Calu3 (cell line): ENCODE data around the gene ALAS2. TPM values are rescaled to one million over a fixed set of nuclear protein-coding genes. Genes with fewer than 3 reads are reported as not detected.
A peak's percentile ranks its signal among the peaks of the same experiment; 100 is the strongest.
"Not testable (repeated sequence)": the region's sequence is repeated elsewhere in the genome, so short reads cannot be mapped to it uniquely, and the experiment has no call there.

Experiments
- BruUV-seq: library from RNA; stranded (reverse); fragments of 400-500 nt; replicated peaks from 2 replicates; lab custom pipeline; 2021; lab: Mats Ljungman, UMichigan
- CTCF ChIA-PET: fragments of 300-600 bp; sonication (Branson Sonifier 250); formaldehyde crosslinking; loops from one replicate; lab custom pipeline; 2022; ENCODE audit warnings: antibody characterized with exemption; lab: Charles Lee
- DNase-seq: peaks from one replicate; pipeline ENCODE4 v3.0.0; 2022
- H3K27ac Mint-ChIP-seq: one replicate; pipeline ENCODE4 v1.8.0; 2022; ENCODE audit warnings: mixed read lengths; ENCODE audit not compliant: unreplicated experiment
- H3K27me3 Mint-ChIP-seq: one replicate; pipeline ENCODE4 v1.8.0; 2022; ENCODE audit warnings: mixed read lengths; ENCODE audit not compliant: unreplicated experiment
- H3K36me3 Mint-ChIP-seq: one replicate; pipeline ENCODE4 v1.8.0; 2022; ENCODE audit warnings: mild to moderate bottlenecking, moderate library complexity, mixed read lengths; ENCODE audit not compliant: insufficient read depth, unreplicated experiment
- H3K4me1 Mint-ChIP-seq: one replicate; pipeline ENCODE4 v1.8.0; 2022; ENCODE audit warnings: mild to moderate bottlenecking, low read depth, mixed read lengths; ENCODE audit not compliant: unreplicated experiment
- H3K4me3 Mint-ChIP-seq: one replicate; pipeline ENCODE4 v1.8.0; 2022; ENCODE audit warnings: mild to moderate bottlenecking, low read depth, moderate library complexity, mixed read lengths; ENCODE audit not compliant: unreplicated experiment
- H3K9me3 Mint-ChIP-seq: one replicate; pipeline ENCODE4 v1.8.0; 2022; ENCODE audit warnings: low read depth, mixed read lengths; ENCODE audit not compliant: unreplicated experiment
- intact Hi-C: fragments of 100-400 bp; cut with micrococcal nuclease; formaldehyde crosslinking; loops from one replicate; pipeline ENCODE4 v1.10.0; 2022; ENCODE audit not compliant: unreplicated experiment
- total RNA-seq: library from RNA; stranded (reverse); gene quantifications from 2 replicates; pipeline ENCODE4 v1.2.3, GENCODE V29; 2022
- TF ChIP-seq, protein P1 (sequence below): fragments of 200-600 bp; IDR thresholded peaks from one replicate; pipeline ENCODE4 v1.8.0; 2022; ENCODE audit warnings: antibody characterized with exemption; ENCODE audit not compliant: unreplicated experiment

Gene ALAS2
- total RNA-seq, 1 experiment from 2014 or later, result not detected

DNA sequence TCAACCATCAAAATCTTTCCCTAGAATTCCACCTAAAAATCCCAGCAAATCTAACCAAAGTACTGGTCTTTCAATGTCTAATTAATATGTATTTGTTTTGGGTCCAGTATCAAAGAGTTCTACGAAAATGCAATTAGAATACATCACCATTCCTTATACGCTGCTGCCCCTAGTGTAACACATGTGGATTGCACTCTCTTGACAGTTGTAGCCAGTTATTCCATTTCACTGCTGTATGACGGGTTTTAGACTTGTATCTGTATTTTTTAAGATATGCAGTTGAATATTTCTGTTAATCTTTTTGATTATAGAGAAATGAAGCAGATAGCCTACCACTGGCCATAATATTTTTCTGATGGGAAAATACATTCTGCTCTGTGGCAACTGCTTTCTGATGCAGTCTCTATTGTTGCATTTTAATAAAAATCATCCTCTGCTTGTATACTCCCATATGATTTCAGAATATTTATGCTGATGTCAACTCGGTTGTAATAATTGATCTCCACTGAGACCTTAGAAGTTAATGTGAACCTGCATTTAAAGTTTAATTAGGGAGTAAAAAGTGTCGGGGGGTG is 27.0 kb upstream of the ALAS2 start:
- CTCF ChIA-PET, result interaction anchor here (1.0 to 1.2 kb wide), 3 partner anchors 57 to 418 kb away, joined by 3 to 4 read pairs (median 4); partner anchors contain the start of gene APEX2

DNA sequence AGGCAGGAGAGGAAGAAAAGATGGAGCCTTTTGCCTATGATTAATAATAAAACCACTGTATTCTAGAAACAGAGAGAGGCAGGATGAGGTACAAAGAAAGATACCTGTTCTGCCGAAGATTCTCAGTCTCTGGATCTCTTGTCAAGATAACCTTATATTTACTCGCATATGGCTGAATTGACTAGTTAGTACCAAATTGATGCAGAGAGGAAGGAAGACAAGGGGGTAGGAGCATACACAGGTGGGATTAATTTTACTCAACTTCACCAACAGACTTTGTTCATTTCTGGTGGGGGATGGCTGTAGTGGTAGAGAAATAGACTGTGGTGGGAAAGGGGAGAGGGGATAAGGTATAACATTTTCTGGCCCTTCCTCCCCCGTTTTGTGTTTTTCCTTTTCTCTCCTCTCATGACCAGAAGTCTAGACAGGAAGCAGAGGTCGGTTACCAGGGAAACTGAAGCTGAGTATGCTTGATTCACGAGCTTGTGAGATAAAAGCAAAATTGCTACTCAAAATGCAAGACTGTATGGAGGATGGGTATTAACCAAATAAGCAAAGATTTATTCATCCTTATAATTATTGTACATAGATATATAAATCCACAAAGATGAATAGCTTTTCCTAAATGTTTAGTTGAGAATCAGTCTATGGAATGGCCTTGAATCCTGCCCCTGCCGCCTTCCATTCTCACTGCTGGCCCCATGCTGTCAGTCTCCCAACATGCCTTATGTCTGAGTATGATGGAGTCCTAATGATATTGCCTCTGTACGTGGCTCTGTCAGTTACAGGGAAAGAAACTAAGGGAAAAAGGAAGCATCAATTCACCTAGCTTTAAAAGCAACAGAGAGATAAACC is 26.3 kb upstream of the ALAS2 start:
- H3K9me3 Mint-ChIP-seq, result no peaks in the 10 kb centered on the region

More for the DNA sequence above, 27.0 kb upstream of the ALAS2 start:
- Mint-ChIP-seq H3K36me3 (no peaks in the 10 kb centered on the region), H3K9me3 (no peaks in the 10 kb centered on the region), H3K4me3 (no peak overlapping the region), H3K27ac (no peak overlapping the region), H3K4me1 (peaks cover 8% of the 10 kb centered on the region), H3K27me3 (no peaks in the 10 kb centered on the region)
- intact Hi-C loops, result loop anchor here (1.0 to 5.0 kb wide), 3 partner anchors 166 to 810 kb away; no protein-coding TSS in a partner anchor
- BruUV-seq, result no TSS peak
- TF ChIP-seq, protein P1, sequence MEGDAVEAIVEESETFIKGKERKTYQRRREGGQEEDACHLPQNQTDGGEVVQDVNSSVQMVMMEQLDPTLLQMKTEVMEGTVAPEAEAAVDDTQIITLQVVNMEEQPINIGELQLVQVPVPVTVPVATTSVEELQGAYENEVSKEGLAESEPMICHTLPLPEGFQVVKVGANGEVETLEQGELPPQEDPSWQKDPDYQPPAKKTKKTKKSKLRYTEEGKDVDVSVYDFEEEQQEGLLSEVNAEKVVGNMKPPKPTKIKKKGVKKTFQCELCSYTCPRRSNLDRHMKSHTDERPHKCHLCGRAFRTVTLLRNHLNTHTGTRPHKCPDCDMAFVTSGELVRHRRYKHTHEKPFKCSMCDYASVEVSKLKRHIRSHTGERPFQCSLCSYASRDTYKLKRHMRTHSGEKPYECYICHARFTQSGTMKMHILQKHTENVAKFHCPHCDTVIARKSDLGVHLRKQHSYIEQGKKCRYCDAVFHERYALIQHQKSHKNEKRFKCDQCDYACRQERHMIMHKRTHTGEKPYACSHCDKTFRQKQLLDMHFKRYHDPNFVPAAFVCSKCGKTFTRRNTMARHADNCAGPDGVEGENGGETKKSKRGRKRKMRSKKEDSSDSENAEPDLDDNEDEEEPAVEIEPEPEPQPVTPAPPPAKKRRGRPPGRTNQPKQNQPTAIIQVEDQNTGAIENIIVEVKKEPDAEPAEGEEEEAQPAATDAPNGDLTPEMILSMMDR, result peak; percentile 65
- DNase-seq, result peak; percentile 22

DNA sequence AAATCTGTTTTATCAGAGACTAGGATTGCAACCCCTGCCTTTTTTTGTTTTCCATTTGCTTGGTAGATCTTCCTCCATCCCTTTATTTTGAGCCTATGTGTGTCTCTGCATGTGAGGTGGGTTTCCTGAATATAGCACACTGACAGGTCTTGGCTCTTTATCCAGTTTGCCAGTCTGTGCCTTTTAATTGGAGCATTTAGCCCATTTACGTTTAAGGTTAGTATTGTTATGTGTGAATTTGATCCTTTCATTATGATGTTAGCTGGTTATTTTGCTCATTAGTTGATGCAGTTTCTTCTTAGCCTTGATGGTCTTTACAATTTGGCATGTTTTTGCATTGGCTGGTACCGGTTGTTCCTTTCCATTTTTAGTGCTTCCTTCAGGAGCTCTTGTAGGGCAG is 19.8 kb upstream of the ALAS2 start:
- CTCF ChIA-PET, H3K36me3 Mint-ChIP-seq, DNase-seq, H3K27ac Mint-ChIP-seq, BruUV-seq, intact Hi-C loops, H3K27me3 Mint-ChIP-seq, H3K4me1 Mint-ChIP-seq, H3K4me3 Mint-ChIP-seq, H3K9me3 Mint-ChIP-seq: not testable (repeated sequence)

More for the DNA sequence above, 26.3 kb upstream of the ALAS2 start:
- intact Hi-C loops, result loop anchor here (1.0 to 5.0 kb wide), 3 partner anchors 166 to 810 kb away; no protein-coding TSS in a partner anchor
- BruUV-seq, result no TSS peak
- peaks cover 8% of the 10 kb centered on the region for H3K4me1 Mint-ChIP-seq
- CTCF ChIA-PET, result interaction anchor here (1.0 to 1.2 kb wide), 3 partner anchors 57 to 417 kb away, joined by 3 to 4 read pairs (median 4); partner anchors contain the start of gene APEX2
- TF ChIP-seq, protein P1, result no peak
- DNase-seq, result no peak
- H3K4me3 Mint-ChIP-seq, result no peak overlapping the region
- H3K27me3 Mint-ChIP-seq, result no peaks in the 10 kb centered on the region
- H3K36me3 Mint-ChIP-seq, result no peaks in the 10 kb centered on the region
- H3K27ac Mint-ChIP-seq, result no peak overlapping the region

DNA sequence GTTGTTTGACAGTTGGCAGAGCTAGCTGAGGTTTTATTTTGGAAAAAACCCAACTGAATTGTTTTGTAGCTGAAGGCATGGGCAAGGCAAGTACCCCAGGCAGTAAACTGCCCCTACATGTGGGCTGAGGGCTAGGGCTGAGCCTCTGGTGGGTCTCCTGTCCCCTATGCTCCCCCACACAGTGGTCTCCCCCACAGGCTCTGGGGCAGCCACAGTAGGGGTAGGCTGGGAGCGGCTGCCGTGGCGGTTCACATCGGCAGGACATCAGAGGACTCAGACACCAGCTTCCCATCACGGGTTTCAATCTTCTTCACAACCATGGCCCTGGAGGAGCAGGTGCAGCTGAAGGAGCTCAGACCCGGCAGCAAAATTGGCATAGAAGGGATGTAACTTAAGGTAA is 10.7 kb upstream of the ALAS2 start:
- TF ChIP-seq, protein P1, result no peak
- Mint-ChIP-seq H3K4me1 (no peaks in the 10 kb centered on the region), H3K4me3 (no peak overlapping the region), H3K27ac (no peak overlapping the region), H3K36me3 (no peaks in the 10 kb centered on the region), H3K27me3 (no peaks in the 10 kb centered on the region), H3K9me3 (no peaks in the 10 kb centered on the region)
- intact Hi-C loops, result no loop called here
- no TSS peak for BruUV-seq
- CTCF ChIA-PET, result no interaction called here
- no peak for DNase-seq
